Measurements from ENCODE around the gene CABP7.
"Not testable (repeated sequence)": the region's sequence is repeated elsewhere in the genome, so short reads cannot be mapped to it uniquely, and the experiment has no call there.

Gene CABP7

GRCh38 chr22:29748248-29748893 is 28.6 kb downstream of the CABP7 start:
- DNase-seq (ENCODE audit: low read depth): no peak
- in situ Hi-C loops (cut with HindIII; ENCODE audit: low sequenced_read_pairs): no loop called here
- no peak overlapping the region for H3K4me3 ChIP-seq (ENCODE audit: low read depth, low read length)
- TF ChIP-seq, protein P1, sequence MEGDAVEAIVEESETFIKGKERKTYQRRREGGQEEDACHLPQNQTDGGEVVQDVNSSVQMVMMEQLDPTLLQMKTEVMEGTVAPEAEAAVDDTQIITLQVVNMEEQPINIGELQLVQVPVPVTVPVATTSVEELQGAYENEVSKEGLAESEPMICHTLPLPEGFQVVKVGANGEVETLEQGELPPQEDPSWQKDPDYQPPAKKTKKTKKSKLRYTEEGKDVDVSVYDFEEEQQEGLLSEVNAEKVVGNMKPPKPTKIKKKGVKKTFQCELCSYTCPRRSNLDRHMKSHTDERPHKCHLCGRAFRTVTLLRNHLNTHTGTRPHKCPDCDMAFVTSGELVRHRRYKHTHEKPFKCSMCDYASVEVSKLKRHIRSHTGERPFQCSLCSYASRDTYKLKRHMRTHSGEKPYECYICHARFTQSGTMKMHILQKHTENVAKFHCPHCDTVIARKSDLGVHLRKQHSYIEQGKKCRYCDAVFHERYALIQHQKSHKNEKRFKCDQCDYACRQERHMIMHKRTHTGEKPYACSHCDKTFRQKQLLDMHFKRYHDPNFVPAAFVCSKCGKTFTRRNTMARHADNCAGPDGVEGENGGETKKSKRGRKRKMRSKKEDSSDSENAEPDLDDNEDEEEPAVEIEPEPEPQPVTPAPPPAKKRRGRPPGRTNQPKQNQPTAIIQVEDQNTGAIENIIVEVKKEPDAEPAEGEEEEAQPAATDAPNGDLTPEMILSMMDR (IDR thresholded peaks at IDR 0.05; ENCODE audit: low read depth, low read length, missing control alignments): no peak

DNA sequence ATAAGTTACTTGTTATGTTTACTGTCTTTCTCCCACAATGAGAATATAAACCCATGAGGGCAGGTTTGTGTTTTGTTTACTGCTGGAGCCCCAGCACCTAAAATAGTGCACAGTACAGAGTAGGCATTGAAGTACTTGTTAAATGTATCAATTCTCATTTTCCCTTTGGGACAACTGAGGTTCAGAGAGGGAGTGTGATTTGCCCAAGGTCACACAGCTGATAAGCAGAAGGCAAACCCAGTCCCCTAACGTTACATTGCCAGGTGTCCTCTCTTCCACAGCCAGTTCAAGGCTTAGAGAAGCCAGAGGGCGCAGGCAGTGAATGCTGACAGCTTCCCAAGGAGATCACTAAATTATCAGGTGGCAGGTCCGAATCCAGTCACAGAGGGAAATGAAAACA is 30.2 kb downstream of the CABP7 start:
- TF ChIP-seq, protein P1 (IDR thresholded peaks at IDR 0.05; ENCODE audit: low read depth, low read length, missing control alignments): no peak
- in situ Hi-C loops (cut with HindIII; ENCODE audit: low sequenced_read_pairs): no loop called here
- H3K4me3 ChIP-seq (ENCODE audit: low read depth, low read length): no peak overlapping the region
- DNase-seq (ENCODE audit: low read depth): no peak

DNA sequence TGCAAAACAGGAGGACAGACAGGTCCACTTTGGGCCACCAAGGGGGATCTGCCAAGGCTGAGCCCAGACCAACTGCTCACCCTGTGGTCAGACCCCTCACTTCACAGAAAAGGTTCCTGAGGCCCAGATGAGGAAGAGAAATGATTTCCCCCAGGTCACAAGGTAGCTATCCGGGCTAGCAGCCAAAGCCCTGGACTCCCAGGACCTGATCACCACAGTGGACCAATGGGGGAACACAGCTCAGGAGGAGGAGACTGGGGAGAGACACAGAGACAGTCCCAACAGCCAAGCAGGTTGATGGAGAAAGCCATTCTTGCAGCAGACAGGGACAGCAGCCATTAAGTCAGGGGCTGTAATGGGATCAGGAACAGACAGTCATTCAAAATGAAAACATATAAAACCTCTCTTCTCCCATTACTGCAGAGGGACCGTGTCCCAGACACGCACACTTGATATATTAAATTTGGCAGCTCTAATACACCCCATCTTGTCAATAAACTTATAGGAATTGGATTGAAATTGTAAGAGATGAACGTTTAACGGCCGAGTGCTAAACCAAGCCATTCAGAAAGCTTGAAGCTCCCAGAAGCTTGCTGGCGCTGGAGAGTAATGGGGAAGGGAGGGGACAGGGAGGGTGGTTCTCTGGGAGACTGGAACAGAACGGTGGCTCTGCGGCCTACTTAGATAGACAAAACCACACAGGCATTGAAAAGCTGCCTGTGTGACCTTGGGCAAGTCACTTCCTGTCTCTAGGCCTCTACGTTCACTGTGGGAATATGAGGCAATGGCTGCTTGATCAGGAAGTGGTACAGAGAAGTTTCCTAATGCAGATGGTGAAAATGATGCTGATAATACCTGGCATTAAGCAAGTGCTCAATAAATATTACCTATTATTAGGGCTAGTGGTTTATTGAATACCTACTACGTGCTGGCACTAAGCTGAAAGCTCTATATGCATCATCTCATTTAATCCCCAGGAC is 31.0 kb downstream of the CABP7 start:
- in situ Hi-C loops (cut with HindIII; ENCODE audit: low sequenced_read_pairs): no loop called here
- TF ChIP-seq, protein P1 (IDR thresholded peaks at IDR 0.05; ENCODE audit: low read depth, low read length, missing control alignments): no peak
- no peak for DNase-seq (ENCODE audit: low read depth)
- H3K4me3 ChIP-seq (ENCODE audit: low read depth, low read length): no peak overlapping the region

- no peak overlapping the region for H3K4me3 ChIP-seq (ENCODE audit: low read depth, low read length)
- in situ Hi-C loops (cut with HindIII; ENCODE audit: low sequenced_read_pairs): no loop called here
- TF ChIP-seq, protein P1 (IDR thresholded peaks at IDR 0.05; ENCODE audit: low read depth, low read length, missing control alignments): no peak
- no peak for DNase-seq (ENCODE audit: low read depth)
Observed at GRCh38 chr22:29751669-29752068, 31.9 kb downstream of the CABP7 start.

DNA sequence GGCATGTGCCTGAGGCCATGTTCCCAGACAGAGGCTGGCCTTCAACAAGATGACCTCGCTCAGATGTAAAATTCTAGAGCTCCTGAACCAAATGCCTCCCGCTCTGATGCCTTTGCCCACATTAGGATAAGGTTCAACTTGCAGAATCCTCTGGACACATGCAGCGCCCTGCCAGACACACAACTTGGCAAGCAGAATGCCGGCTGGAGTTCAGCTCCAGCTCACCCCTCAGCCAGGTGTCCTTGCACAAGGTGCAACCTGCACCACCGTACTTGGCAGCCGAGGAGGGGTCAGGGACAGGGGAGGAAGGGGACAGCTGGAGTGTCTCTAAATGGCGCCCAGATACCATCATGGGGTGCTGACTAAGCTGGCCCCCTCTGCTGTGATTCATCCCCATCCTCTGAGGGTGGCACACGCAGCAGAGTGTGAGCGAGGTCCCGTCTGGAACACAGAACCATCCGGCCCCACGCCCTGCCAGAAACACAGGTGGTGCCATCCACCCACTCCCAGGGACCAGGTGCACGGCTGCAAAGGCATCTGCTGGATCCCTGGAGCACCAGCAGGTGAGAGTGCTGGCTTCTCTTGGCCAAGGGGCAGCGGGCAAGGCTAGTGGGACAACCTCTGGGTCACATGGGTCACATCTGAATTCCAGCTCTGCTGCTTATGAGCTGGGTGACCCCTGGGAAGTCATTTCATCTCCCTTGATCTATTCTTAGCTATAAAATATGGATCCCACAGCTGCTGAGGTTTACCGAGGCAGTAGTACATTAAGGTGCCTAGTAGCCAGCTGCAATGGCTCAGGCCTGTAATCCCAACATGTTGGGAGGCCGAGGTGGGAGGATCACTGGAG is 34.2 kb downstream of the CABP7 start:
- no peak for DNase-seq (ENCODE audit: low read depth)
- in situ Hi-C loops (cut with HindIII; ENCODE audit: low sequenced_read_pairs): no loop called here
- no peak overlapping the region for H3K4me3 ChIP-seq (ENCODE audit: low read depth, low read length)
- TF ChIP-seq, protein P1 (IDR thresholded peaks at IDR 0.05; ENCODE audit: low read depth, low read length, missing control alignments): no peak

DNA sequence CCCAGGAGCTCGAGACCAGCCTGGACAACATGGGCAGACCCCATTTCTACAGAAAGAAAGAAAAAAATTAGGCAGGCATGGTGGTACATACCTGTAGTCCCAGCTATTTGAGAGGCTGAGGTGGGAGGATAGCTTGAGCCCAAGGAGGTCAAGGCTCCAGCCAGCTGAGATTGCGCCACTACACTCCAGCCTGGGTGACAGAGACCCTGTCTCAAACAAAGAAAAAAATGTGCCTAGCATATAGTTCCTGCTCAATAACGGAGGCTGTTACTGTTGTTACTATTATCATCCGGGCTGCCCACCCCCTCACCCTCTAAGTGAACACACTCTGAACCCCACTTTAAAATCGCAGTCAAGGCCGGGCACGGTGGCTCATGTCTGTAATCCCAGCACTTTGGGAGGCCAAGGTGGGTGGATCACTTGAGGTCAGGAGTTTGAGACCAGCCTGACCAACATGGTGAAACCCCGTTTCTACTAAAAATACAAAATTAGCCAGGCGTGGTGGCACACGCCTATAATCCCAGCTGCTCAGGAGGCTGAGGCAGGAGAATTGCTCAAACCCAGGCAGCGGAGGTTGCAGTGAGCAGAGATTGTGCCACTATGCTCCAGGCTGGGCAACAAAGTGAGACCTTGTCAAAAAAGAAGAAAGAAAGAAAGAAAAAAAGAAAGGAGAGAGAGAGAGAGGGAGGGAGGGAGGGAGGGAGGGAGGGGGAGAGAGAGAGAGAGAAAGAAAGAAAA is 35.0 kb downstream of the CABP7 start:
- H3K4me3 ChIP-seq (ENCODE audit: low read depth, low read length); in situ Hi-C loops (cut with HindIII; ENCODE audit: low sequenced_read_pairs); DNase-seq (ENCODE audit: low read depth): not testable (repeated sequence)
